Lung (tissue), 12 donors: Measurements from ENCODE around the gene PKIB. TPM values are rescaled to one million over a fixed set of nuclear protein-coding genes. Genes with fewer than 3 reads are reported as not detected.
A peak's percentile ranks its signal among the peaks of the same experiment; 100 is the strongest.

ENCODE experiments used
- ATAC-seq: fragments of 200-7000 bp; cut with Tn5 transposase; one replicate; pipeline ENCODE4 v1.9.1; 2020; ENCODE audit warnings: moderate number of reproducible peaks; ENCODE audit not compliant: insufficient read depth, low FRiP score
- DNase-seq, 3 donors: peaks; one replicate each; pipeline ENCODE4 v3.0.0-alpha.2; 2013 to 2017
- H3K27ac ChIP-seq, 2 donors: one replicate each; pipeline ENCODE4 v1.5.1; 2013; ENCODE audit warnings: mild to moderate bottlenecking in 2 of 2, moderate library complexity in 2 of 2, control low read depth in 1 of 2, inconsistent platforms in 1 of 2, low read depth in 1 of 2, low read length in 1 of 2
- H3K27me3 ChIP-seq, 3 donors: one replicate each; pipeline ENCODE4 v1.5.1; 2013; ENCODE audit warnings: low read length in 2 of 3; ENCODE audit not compliant: control insufficient read depth in 3 of 3, insufficient read depth in 3 of 3
- H3K36me3 ChIP-seq, 4 donors: one replicate each; pipeline ENCODE4 v1.5.1; 2013; ENCODE audit warnings: low read length in 4 of 4, mild to moderate bottlenecking in 1 of 4, moderate library complexity in 1 of 4; ENCODE audit not compliant: control insufficient read depth in 4 of 4, insufficient read depth in 4 of 4
- H3K4me1 ChIP-seq, 5 donors: one replicate each; pipeline ENCODE4 v1.5.1; 2013; ENCODE audit warnings: low read length in 5 of 5, mild to moderate bottlenecking in 2 of 5, moderate library complexity in 1 of 5; ENCODE audit not compliant: control insufficient read depth in 5 of 5, insufficient read depth in 5 of 5
- H3K4me3 ChIP-seq: one replicate; pipeline ENCODE4 v1.5.1; 2013; ENCODE audit warnings: mild to moderate bottlenecking, control low read depth, moderate library complexity
- H3K9ac ChIP-seq, 2 donors: one replicate each; pipeline ENCODE4 v1.5.1; 2013; ENCODE audit warnings: low read length in 2 of 2, control low read depth in 1 of 2; ENCODE audit not compliant: insufficient read depth in 1 of 2
- H3K9me3 ChIP-seq, 4 donors: one replicate each; pipeline ENCODE4 v1.5.1; 2013; ENCODE audit warnings: low read length in 3 of 4, mild to moderate bottlenecking in 1 of 4, moderate library complexity in 1 of 4; ENCODE audit not compliant: control insufficient read depth in 4 of 4, insufficient read depth in 3 of 4
- WGBS, 2 donors: extraction: QIAGEN DNeasy Blood & Tissue Kit; methylation state at CpG; one replicate each; pipeline ENCODE4 v1.1.7; 2013; 5-methylcytosine and 5-hydroxymethylcytosine counted together
- polyA plus RNA-seq, 2 donors: library from polyadenylated mRNA; stranded (reverse); fragments of 200-250 nt; gene quantifications; one replicate each; pipeline ENCODE4 v1.2.1, GENCODE V29; 2013
- total RNA-seq, 2 donors: library from RNA; depleted of rRNA in 1 of 2; stranded (reverse); fragments of >200 nt in 1 of 2; gene quantifications; one replicate each; pipeline ENCODE4 v1.2.1, GENCODE V29; 2014 to 2021
- TF ChIP-seq, protein P1 (sequence below): IDR thresholded peaks from 2 replicates; pipeline ENCODE4 v1.5.1; 2012; ENCODE audit warnings: mild to moderate bottlenecking; ENCODE audit errors: control extremely low read depth, extremely low read depth
- donor health status: control.
- donor health status: control.
- donor health status: Bipolar disorder and iron deficiency.
- donor health status: healthy.
- donor health status: DM: yes; HTN: yes; CAD: no.

Gene PKIB
- total and polyA plus RNA-seq, 4 donors = 3.0 to 7.4 (median 4.9) TPM

DNA sequence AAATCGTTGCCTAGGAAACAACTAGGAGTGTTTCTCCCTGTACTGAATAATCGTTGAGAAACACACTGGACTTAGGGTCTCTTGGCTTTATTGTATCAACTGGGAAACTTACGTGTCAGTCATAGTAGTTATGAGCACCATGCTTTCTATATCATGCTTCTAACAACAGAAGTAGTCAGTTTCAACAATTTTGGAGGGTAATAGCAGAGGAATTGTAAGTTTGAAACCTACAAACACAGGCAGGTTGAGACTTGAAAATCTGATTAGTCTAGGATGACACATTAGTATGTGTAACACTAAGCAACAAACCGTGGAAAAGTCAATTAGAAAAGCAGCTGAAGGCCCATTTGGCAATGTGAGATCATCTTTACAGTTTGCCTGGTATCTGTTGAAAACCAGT, 125.4 kb downstream of the PKIB start:
- Histone ChIP-seq H3K27me3 (no peaks in the 10 kb centered on the region), H3K36me3 (no peaks in the 10 kb centered on the region), H3K4me3 (no peak overlapping the region), H3K9me3 (no peaks in the 10 kb centered on the region), H3K4me1 (no peaks in the 10 kb centered on the region), H3K9ac (no peak overlapping the region), H3K27ac (no peak overlapping the region)
- DNase-seq (no peak), ATAC-seq (no peak)
- TF ChIP-seq, protein P1, sequence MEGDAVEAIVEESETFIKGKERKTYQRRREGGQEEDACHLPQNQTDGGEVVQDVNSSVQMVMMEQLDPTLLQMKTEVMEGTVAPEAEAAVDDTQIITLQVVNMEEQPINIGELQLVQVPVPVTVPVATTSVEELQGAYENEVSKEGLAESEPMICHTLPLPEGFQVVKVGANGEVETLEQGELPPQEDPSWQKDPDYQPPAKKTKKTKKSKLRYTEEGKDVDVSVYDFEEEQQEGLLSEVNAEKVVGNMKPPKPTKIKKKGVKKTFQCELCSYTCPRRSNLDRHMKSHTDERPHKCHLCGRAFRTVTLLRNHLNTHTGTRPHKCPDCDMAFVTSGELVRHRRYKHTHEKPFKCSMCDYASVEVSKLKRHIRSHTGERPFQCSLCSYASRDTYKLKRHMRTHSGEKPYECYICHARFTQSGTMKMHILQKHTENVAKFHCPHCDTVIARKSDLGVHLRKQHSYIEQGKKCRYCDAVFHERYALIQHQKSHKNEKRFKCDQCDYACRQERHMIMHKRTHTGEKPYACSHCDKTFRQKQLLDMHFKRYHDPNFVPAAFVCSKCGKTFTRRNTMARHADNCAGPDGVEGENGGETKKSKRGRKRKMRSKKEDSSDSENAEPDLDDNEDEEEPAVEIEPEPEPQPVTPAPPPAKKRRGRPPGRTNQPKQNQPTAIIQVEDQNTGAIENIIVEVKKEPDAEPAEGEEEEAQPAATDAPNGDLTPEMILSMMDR = no peak
- 73 to 86% methylated on average over 4 of the region's 4 CpGs for WGBS, 2 donors

DNA sequence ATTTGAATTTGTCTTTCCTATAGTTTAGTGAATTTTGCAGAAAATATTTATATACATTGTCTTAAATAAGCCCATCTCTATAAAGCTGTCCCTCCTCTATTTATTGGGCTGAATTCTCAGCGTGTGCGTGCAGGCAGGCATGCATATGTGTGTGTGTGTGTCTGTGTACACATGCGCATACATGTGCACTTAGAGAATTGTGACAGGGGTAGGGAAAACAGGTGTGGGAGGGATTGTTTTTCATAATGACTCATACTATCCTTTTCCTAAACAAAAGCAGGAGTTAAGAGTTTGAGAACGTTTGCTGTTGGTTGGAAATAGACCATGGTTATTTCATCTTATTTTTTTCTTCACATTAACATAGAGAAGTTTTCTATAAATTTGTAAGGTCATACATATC, 126.0 kb downstream of the PKIB start:
- no peak overlapping the region for H3K4me3 ChIP-seq
- no peaks in the 10 kb centered on the region for H3K27me3 ChIP-seq
- no peak overlapping the region for H3K9ac ChIP-seq
- H3K9me3 ChIP-seq = no peaks in the 10 kb centered on the region
- ATAC-seq (no peak), DNase-seq (no peak)
- no peak overlapping the region for H3K27ac ChIP-seq
- H3K36me3 ChIP-seq = no peaks in the 10 kb centered on the region
- TF ChIP-seq, protein P1 = no peak
- no peaks in the 10 kb centered on the region for H3K4me1 ChIP-seq
- 82 to 91% methylated on average over 4 of the region's 4 CpGs for WGBS, 2 donors

DNA sequence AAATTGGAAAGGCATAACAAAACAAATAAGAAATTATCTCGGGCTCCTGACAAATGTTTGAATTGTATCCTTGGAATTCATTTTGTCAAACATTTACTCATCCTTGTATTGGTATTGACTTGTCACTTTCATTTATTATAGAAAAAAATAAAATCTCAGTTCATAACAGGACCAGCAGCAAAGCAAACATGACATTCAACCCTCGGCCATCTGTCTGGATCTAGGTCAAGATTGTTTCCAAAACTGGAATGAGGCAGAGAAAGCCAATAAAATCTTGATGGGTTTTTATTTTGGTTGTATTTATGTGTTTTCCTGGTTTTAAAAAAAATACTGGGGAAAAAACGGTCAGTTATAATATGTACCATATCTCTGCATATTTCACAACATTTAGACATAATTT, 126.4 kb downstream of the PKIB start:
- ATAC-seq (no peak), DNase-seq (peak in 1 of 3 donors; percentile 34)
- Histone ChIP-seq H3K9ac (no peak overlapping the region), H3K4me3 (no peak overlapping the region), H3K9me3 (no peaks in the 10 kb centered on the region), H3K27ac (no peak overlapping the region), H3K27me3 (no peaks in the 10 kb centered on the region), H3K36me3 (no peaks in the 10 kb centered on the region), H3K4me1 (no peaks in the 10 kb centered on the region)
- 57 to 84% methylated on average over 3 of the region's 3 CpGs for WGBS, 2 donors
- TF ChIP-seq, protein P1 = no peak

DNA sequence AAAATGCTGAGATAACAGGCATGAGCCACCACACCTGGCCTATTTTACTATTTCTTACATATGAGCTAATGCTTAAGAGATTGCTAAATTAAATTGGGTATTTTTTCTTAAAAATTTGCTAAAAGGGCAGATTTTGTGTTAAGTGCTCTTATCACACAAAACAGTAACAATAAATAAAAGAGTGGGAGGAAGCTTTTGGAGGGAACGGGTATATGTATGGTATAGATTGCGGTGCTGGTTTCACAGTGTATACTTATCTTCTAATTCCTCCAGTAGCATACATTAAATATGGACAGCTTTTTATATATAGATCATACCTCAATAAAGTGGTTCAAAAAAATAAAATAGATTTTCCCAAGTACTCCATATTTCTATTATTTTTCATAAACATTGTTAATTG, 129.9 kb downstream of the PKIB start:
- Histone ChIP-seq H3K27ac (no peak overlapping the region), H3K4me1 (no peaks in the 10 kb centered on the region), H3K9me3 (no peaks in the 10 kb centered on the region), H3K36me3 (no peaks in the 10 kb centered on the region), H3K4me3 (no peak overlapping the region), H3K27me3 (no peaks in the 10 kb centered on the region), H3K9ac (no peak overlapping the region)
- WGBS, 2 donors = 90 to 97% methylated on average over 2 of the region's 2 CpGs
- TF ChIP-seq, protein P1 = no peak
- no peak for DNase-seq
- no peak for ATAC-seq
